ENCODE measurements around the gene TMEM131. TPM values are rescaled to one million over a fixed set of nuclear protein-coding genes. Genes with fewer than 3 reads are reported as not detected.

TMEM131 gene
- total and polyA plus RNA-seq, 2 of the 8 experiments (the other 6 are each of a cell fraction or from before 2014, with no cell fraction given) = 9.7 to 22.9 TPM

- Histone ChIP-seq H3K79me1 (ENCODE audit: low read depth, low read length) (no peaks in the 10 kb centered on the region), H2BK20ac (ENCODE audit: low read length) (no peak overlapping the region), H3K14ac (ENCODE audit: insufficient read length) (no peak overlapping the region), H3K4me2 (ENCODE audit: insufficient read depth in 1 of 2, low read depth in 2 of 2, low read length in 2 of 2) (no peak overlapping the region), H3K4me1 (replicated peaks in 1 of 4; ENCODE audit: control insufficient read depth in 3 of 4, insufficient read depth in 4 of 4, low read length in 3 of 4) (no peaks in the 10 kb centered on the region), H3K4me3 (ENCODE audit: extremely low read depth in 1 of 4, insufficient read depth in 2 of 4, low read depth in 3 of 4, low read length in 4 of 4) (no peak overlapping the region), H2AFZ (ENCODE audit: low read length) (no peak overlapping the region), H3K36me3 (ENCODE audit: control insufficient read depth in 2 of 4, insufficient read depth in 4 of 4, low read length in 3 of 4) (peaks cover 0 to 10% (median under 1%) of the 10 kb centered on the region in 4 experiments; a peak in 1 of 8 replicates), H2AK5ac (ENCODE audit: low read depth, low read length) (no peak overlapping the region), H3K79me2 (ENCODE audit: control insufficient read depth in 1 of 2, insufficient read depth in 2 of 2, low read length in 2 of 2) (no peaks in the 10 kb centered on the region), H4K20me1 (replicated peaks in 1 of 2; ENCODE audit: control insufficient read depth in 1 of 2, insufficient read depth in 2 of 2, low read length in 2 of 2) (no peaks in the 10 kb centered on the region), H4K91ac (replicated peaks; ENCODE audit: insufficient read length, low read length) (no peak overlapping the region), H2BK120ac (replicated peaks; ENCODE audit: low read depth, low read length) (no peak overlapping the region), H2BK5ac (ENCODE audit: low read depth, low read length) (no peak overlapping the region), H2BK15ac (ENCODE audit: low read length) (no peak overlapping the region), H4K8ac (ENCODE audit: extremely low read depth, insufficient read depth, low read length) (no peak overlapping the region), H3K56ac (replicated peaks; ENCODE audit: insufficient read length, low read depth, low read length) (no peak overlapping the region), H2BK12ac (ENCODE audit: low read depth, low read length) (no peak overlapping the region), H3K9ac (replicated peaks in 1 of 4; ENCODE audit: extremely low read depth in 1 of 4, low read depth in 3 of 4, low read length in 3 of 4) (no peak overlapping the region), H3K4ac (replicated peaks; ENCODE audit: insufficient read length, low read depth, low read length) (no peak overlapping the region), H3K18ac (ENCODE audit: extremely low read depth, low read length) (no peak overlapping the region), H3K23me2 (ENCODE audit: low read depth, low read length) (no peaks in the 10 kb centered on the region), H3K27me3 (replicated peaks in 1 of 4; ENCODE audit: control insufficient read depth in 3 of 4, extremely low read depth in 1 of 4, insufficient read depth in 3 of 4, low read length in 3 of 4) (no peaks in the 10 kb centered on the region), H3K9me3 (ENCODE audit: insufficient read depth in 2 of 2, low read depth in 1 of 2, low read length in 1 of 2) (no peaks in the 10 kb centered on the region), H3K23ac (ENCODE audit: insufficient read length) (no peak overlapping the region), H3K27ac (ENCODE audit: low read depth, low read length) (no peak overlapping the region), H4K5ac (ENCODE audit: insufficient read length, low read depth, low read length) (no peak overlapping the region)
- TF ChIP-seq ATF2 (IDR thresholded peaks at IDR 0.05; ENCODE audit: low read length) (no peak), CHD1 (IDR thresholded peaks at IDR 0.05; ENCODE audit: low read depth, low read length) (no peak), TCF12 (IDR thresholded peaks at IDR 0.05; ENCODE audit: low read depth, low read length) (no peak), TBP (IDR thresholded peaks at IDR 0.05; ENCODE audit: low read depth, low read length) (no peak), HDAC2 (IDR thresholded peaks at IDR 0.05; ENCODE audit: borderline replicate concordance in 1 of 2, low read depth in 2 of 2, low read length in 2 of 2) (no peak), EP300 (IDR thresholded peaks at IDR 0.05; ENCODE audit: borderline replicate concordance in 1 of 2, low read depth in 2 of 2, low read length in 2 of 2) (no peak), SUZ12 (IDR thresholded peaks at IDR 0.05; ENCODE audit: low read length) (no peak), NANOG (IDR thresholded peaks at IDR 0.05; ENCODE audit: insufficient read depth, low read depth, low read length, poor library complexity, severe bottlenecking) (no peak), SP1 (IDR thresholded peaks at IDR 0.05; ENCODE audit: low read depth, low read length) (no peak), SAP30 (IDR thresholded peaks at IDR 0.05; ENCODE audit: insufficient read depth, insufficient replicate concordance, low read length) (no peak), PHF8 (conservative IDR thresholded peaks at IDR 0.05; ENCODE audit: low read depth, low read length) (no peak), FOSL1 (IDR thresholded peaks at IDR 0.05; ENCODE audit: insufficient read depth, low read depth, low read length) (no peak)
- 89% methylated on average over 6 of the region's 6 CpGs; no CpG with 5 or more reads in 1 of the 2 experiments for WGBS, 2 experiments (ENCODE audit: extremely low coverage in 1 of 2, insufficient coverage in 1 of 2, insufficient read length in 1 of 2, insufficient replicate concordance in 2 of 2, low coverage in 1 of 2, low lambda C conversion rate in 2 of 2, missing lambda C conversion rate in 1 of 2)
- FAIRE-seq (no peak), DNase-seq (ENCODE audit: low read depth in 1 of 2, low spot score in 2 of 2) (no peak)
- POLR2A ChIA-PET (ENCODE audit: partially characterized antibody) = no interaction called here
- CTCF ChIA-PET (ENCODE audit: partially characterized antibody) = interaction anchor here (0.8 to 1.4 kb wide), 3 partner anchors 9 to 99 kb away, joined by 3 to 6 read pairs (median 4); no protein-coding TSS in a partner anchor
These were observed 197.3 kb downstream of the TMEM131 start for GRCh38 chr2:97798416-97798815.

All from H1 (cell line).